Pulmonary artery endothelial cell (primary cell): ENCODE data around the gene PAIP2. TPM values are rescaled to one million over a fixed set of nuclear protein-coding genes. Genes with fewer than 3 reads are reported as not detected.

ENCODE experiments used
- DNase-seq: peaks from one replicate; pipeline ENCODE4 v3.0.0-alpha.2; 2011; ENCODE audit warnings: low read depth, low spot score
- total RNA-seq: library from RNA; depleted of rRNA; stranded (reverse); fragments of >200 nt; gene quantifications from 2 replicates; pipeline ENCODE4 v1.2.3, GENCODE V29; 2014

Gene PAIP2
- total RNA-seq, 1 donor from 2014 or later: 74.3 TPM

DNA sequence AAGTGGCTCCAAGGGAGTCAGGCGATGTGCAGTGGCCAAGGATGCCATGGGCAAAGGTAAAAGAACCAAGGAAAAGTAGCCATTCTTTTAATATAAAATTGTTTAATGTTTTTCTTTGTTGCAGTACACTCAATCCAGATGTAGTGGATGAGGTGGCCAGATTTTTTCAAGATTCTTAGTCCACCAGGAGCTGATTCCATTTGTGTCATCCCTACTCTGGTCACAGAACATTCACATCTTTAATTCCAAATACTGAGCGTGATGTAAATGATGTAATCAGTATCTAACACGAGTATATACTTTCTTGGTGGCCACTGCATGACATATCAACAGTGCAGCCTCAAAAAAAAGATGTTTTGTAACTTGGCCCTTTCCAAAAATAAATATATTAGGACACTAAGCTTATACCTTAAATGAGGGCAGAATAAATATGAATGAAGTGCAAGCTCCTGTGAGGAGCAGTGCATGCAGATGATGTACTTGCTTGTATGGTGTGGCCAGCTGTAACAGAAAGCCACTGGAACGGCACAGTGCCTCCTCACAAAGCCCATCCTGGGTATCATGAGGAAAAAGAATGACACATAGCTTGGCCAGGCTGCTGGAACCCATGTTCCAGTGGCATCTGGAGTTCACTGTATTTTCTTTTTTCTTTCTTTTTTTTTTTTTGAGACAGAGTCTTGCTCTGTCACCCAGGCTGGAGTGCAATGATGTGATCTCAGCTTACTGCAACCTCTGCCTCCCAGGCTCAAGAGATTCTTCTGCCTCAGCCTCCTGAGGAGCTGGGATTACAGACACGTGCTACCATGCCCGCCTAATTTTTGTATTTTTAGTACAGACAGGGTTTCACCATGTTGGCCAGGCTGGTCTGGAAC, 68.7 kb downstream of the PAIP2 start:
- DNase-seq: no peak

DNA sequence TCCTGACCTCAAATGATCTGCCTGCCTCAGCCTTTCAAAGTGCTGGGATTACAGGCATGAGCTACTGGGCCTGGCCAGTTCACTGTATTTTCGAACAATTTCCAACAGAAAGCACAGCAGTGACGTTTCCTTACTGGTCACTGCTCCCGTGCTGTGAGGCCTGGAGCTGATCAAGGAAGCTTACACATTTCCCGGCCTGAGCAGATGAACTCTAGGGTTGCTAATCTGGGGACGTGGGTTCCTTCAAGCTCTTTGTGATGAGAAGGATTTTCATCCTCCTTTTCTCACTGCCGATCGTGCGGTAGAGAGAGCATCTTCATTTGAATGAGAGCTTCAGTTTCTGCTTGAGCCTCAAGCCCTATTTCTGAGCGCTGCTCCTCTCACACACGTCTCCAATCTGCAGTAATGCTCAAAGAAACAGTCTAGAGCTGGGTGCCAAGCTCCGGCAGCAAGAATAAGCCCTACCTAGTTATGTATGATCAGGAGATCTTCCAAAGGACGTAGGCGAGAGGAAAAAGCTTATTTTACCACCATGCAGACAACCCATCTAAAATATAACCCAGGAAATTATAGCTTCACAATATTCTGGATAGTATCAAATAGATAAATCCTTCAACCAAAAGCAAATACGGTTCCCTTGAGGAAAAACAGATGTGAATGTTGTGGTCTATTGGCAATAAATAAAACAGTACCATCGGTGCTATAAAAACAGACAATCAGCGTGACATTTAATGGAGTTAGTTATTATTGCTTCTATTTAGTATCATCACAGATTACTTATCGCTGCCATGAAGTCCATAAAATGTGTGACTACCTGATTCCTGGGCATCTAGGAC, 69.6 kb downstream of the PAIP2 start:
- DNase-seq: no peak

GRCh38 chr5:139413153-139413552, 71.5 kb downstream of the PAIP2 start:
- DNase-seq: no peak

GRCh38 chr5:139413963-139414362, 72.3 kb downstream of the PAIP2 start:
- DNase-seq: no peak

GRCh38 chr5:139414581-139415130, 73.0 kb downstream of the PAIP2 start:
- no peak for DNase-seq

DNA sequence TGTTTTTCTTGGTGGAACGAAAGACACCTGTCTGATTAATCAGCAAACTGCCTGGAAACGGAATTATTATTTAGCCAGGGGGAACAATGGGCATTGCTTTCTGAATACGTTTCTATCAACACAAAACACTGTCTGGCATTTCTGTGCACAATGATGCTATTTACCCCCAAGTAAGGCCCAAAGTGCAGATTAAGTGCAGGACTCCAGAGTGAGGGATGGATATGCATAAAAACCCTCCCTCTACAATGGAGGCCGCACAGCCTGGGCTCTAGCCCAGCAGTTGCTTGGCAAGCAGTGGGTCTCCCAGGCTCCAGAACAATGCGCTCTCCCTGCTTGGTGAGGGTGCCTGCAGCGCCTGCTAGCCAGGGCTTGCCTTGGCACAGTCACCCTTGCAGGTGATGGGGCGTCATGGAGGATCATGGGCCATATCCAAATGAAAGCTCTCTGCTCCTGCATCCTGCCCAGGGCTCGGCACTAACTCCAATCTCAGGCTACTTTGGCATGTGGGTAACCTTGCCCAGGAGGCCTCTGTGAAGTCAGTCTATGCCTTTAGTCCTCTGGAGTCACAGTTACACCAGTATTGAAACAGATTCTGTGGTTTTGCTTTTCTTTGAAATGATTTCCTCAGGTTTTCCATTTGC, 73.7 kb downstream of the PAIP2 start:
- DNase-seq: no peak

- DNase-seq: no peak
These were observed 74.2 kb downstream of the PAIP2 start for GRCh38 chr5:139415869-139416268.

DNA sequence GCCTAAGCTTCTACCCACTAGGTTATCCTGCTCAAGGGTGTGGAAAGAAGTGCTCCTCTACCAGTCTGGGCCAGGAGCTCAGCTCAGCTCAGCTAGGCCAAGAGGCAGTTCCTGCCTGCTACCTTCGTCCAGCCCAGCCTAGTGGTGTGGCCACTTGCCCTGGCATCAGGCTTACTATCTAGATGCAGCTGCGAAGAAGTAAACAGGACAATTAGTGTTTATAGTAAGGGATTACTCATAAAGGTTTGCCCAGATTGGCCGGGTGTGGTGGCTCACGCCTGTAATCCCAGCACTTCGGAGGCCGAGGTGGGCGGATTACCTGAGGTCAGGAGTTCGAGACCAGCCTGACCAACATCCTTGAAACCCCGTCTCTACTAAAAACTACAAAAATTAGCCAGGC, 75.0 kb downstream of the PAIP2 start:
- no peak for DNase-seq

DNA sequence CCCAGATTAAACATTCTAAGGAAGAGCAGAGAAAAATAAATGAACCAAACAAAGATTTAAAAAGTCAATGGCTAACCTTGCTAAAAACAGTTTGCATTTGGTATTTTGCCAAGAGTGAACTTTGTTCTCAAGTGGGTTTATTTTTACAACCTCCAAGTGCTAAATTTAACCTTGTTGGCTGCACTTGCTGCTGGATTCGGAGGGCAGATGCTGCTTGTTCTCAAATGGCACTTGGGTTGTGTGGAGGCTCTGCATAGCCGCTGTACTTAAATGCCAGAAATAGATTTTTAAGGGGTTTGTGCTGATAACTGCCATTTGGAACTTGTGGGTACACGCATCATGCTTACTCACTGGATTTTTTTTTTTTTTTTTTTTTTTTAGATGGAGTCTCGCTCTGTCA, 75.6 kb downstream of the PAIP2 start:
- DNase-seq: no peak

GRCh38 chr5:139418793-139419192, 77.1 kb downstream of the PAIP2 start:
- no peak for DNase-seq

Other genes with a start within 250 kb of the PAIP2 start
- 55.4 and 64.9 TPM in 2 replicates for gene SIL1, start 143.5 kb upstream of the PAIP2 start, total RNA-seq
- 213 and 361 TPM in 2 replicates for gene MATR3, start 48.1 kb upstream of the PAIP2 start, total RNA-seq
- gene SLC23A1, start 41.4 kb downstream of the PAIP2 start, total RNA-seq: not detected in 2 replicates
- 0.04 TPM in 1 of 2 replicates, not detected in the other for gene MZB1, start 48.1 kb downstream of the PAIP2 start, total RNA-seq
- 0.79 and 2.5 TPM in 2 replicates for gene PROB1, start 53.2 kb downstream of the PAIP2 start, total RNA-seq
- gene SPATA24, start 62.2 kb downstream of the PAIP2 start, total RNA-seq: 6.7 and 9.4 TPM in 2 replicates
- gene DNAJC18, start 97.7 kb downstream of the PAIP2 start, total RNA-seq: 5.9 and 7.6 TPM in 2 replicates
- 448 and 513 TPM in 2 replicates for gene ECSCR, start 120.9 kb downstream of the PAIP2 start, total RNA-seq
- under 0.01 TPM in 1 of 2 replicates, not detected in the other for gene SMIM33, start 129.2 kb downstream of the PAIP2 start, total RNA-seq
- 89.4 and 92.2 TPM in 2 replicates for gene STING1, start 140.9 kb downstream of the PAIP2 start, total RNA-seq
- gene UBE2D2, start 219.5 kb downstream of the PAIP2 start, total RNA-seq: 66.0 and 71.1 TPM in 2 replicates